HG03045 (cell line): ENCODE results near the gene APOBEC3H.

Experiments
- ATAC-seq: cut with Tn5 transposase; IDR thresholded peaks from one replicate; pipeline ENCODE4 v1.9.1; 2021; ENCODE audit warnings: mild to moderate bottlenecking, moderate library complexity; ENCODE audit not compliant: unreplicated experiment

Gene APOBEC3H

DNA sequence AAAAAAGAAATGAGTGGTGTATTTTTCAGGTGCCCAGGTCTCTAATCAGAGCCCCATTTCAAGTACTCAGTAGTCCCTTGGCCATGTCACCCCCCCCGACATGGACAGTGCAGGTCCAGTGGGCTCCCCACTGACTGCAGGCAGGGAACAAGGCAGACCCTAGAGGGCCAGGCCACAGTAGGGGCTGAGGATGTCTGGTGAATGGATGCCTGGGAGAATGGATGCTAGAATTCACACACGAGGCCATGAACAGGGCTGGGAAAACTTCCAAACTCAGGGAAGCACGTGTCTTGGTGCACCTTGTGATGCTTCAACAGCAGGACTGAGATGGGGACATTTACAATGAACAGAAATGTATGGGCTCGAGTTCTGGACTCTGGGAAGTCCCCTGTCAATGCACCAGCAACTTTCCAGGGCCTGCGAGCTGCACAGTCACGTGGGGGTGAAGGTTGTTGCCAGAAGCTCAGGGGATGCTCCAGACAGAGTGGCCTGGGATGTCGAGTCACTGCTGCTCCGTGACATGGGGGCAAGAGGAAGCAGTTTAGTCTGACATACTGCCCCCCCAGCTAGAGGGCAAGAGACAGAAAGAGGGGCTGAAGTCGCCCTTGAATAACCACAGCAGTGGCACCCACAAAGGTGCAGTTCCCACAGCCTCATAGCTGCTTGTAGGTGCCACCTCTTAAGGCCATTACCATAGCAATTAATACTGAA lies 16.8 kb upstream of the APOBEC3H start:
- ATAC-seq: no peak

GRCh38 chr22:39081016-39081415 lies 16.0 kb upstream of the APOBEC3H start:
- ATAC-seq: no peak

DNA sequence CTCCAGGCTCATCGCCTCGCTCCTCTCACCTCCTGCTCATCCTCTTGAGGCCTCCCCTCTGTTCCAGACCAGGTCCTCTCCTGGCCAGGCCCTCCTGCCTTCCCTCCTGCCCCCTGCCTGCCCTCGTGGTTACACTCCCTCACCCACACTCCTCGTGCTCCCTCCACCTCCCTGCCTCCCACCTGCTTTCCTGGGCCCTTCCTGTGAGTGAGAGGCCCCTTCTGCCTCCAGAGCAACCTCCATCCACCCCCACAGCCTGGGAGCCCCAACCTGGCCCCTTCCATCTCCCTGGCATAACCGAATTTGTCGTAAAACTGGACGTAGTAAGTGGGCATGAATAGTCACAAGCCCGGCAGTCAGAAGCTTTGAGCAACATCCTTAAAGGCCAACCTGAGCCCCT lies 15.4 kb upstream of the APOBEC3H start:
- no peak for ATAC-seq

GRCh38 chr22:39083212-39084165 lies 13.6 kb upstream of the APOBEC3H start:
- no peak for ATAC-seq

DNA sequence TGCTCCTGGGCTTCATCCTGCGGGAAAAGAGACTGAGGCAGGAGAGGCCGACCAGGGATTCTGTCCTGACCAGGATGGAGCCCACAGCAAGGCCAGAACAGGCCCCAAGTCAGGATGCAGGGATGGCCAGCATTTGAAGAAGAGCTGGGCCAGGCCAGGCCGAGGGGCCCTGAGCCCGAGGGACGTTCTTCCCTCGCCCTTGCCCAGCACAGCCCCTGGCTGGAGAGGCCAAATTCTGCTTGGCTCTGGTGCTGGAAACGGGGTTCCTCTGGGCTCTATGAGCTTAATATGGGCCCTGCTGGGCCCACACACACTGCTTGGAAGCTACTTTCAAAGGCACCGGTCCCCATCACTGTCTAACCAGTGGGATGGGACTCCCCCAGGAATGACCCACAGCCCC lies 12.4 kb upstream of the APOBEC3H start:
- no peak for ATAC-seq

- ATAC-seq: no peak
Observed at GRCh38 chr22:39087098-39087497, 9.9 kb upstream of the APOBEC3H start.

GRCh38 chr22:39087881-39088684 lies 9.0 kb upstream of the APOBEC3H start:
- no peak for ATAC-seq

- ATAC-seq: no peak
Observed at GRCh38 chr22:39088685-39089032, 8.4 kb upstream of the APOBEC3H start.

GRCh38 chr22:39089928-39090327 lies 7.1 kb upstream of the APOBEC3H start:
- ATAC-seq: no peak

DNA sequence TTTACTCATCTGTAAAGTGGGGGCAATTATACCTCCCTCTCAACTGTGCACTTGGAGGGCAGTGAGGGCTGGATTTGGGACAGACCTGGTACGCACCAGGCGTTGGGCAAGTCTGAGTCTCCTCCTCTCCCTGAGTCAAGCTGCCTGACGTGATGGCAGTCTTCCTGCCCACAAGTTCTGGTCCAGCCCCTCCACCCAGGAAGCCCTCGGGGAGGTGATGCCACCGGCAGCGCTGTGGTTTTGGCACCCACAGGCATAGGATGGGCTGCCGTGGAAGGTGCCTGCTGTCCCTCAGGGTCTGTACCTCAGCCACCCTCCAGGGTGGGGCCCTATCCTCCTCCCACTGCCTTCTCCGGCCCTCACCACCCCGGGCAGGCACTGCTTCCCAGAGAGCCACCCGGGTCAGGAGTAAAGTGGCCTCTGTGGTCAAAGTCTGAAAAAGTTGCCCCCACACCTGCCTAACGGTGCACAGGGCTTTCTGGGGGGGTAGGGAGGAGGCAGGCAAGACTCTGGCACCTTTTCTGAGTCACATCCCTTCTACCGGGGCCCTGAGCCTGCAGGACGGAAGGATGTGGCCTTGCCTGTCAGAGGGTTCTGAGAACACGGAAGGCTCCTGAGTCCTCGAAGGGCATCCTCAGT lies 6.5 kb upstream of the APOBEC3H start:
- no peak for ATAC-seq

GRCh38 chr22:39091126-39092081 lies 5.6 kb upstream of the APOBEC3H start:
- ATAC-seq: no peak

- no peak for ATAC-seq
Observed at GRCh38 chr22:39092111-39092862, 4.8 kb upstream of the APOBEC3H start.

DNA sequence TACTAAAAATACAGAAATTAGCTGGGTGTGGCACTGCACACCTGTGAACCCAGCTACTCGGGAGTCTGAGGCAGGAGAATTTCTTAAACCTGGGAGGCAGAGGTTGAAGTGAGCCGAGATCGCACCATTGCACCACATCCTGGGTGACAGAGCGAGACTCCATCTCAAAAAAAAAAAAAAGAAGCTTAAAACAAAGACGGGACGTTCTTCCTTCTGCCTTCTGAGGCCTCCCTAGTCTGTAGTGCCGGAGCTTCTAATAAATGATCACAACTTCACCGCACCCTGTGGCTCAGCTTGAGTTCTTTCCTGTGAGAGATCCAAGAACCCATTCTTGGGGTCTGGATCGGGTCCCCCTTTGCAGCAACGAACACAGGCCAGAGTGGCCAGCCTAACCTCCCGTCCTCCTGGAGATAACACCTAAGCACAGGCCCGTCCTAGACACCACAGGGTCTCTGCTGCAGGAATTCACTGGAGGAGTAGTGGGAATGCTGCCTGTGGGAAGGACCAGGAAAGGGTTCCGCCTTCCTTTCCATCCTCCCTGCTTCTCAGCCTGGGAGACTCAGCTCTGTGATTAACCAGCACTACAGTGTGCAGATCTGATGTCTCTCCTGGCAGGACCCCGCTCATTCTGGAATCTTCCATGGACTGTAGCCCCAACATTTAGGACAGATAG lies 2.2 kb upstream of the APOBEC3H start:
- no peak for ATAC-seq

DNA sequence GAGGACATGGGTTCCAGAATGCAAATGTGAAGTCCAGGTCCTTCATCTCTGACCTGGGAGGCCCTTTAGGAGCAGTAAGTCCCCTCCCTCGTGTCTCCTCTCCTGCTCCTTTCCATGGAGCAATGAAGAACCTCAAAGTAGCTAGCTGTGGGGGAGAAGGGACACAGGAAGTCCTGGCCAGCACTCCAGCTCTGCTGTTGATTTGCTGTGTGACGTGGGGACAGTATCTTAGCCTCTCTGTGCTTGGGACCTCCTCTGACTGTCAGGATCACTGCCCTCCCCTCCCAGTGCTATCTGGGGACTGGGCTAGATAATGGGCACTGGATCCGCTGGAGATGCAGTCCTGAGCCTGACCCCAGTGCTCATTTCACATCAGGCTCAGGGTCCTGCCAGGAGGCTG lies 1.1 kb upstream of the APOBEC3H start:
- no peak for ATAC-seq

- ATAC-seq: no peak
Observed at GRCh38 chr22:39098026-39098425, 982 bp downstream of the APOBEC3H start.

- no peak for ATAC-seq
Observed at GRCh38 chr22:39098576-39098975, 1.5 kb downstream of the APOBEC3H start.

DNA sequence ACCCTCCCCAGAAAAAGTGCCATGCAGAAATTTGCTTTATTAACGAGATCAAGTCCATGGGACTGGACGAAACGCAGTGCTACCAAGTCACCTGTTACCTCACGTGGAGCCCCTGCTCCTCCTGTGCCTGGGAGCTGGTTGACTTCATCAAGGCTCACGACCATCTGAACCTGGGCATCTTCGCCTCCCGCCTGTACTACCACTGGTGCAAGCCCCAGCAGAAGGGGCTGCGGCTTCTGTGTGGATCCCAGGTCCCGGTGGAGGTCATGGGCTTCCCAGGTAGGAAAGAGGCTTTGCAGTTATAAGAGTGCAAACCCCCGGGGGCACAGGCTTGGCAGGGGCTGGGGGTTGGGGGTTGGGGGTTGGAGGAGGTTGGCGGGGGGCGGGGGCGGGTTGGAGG lies 4.2 kb downstream of the APOBEC3H start:
- no peak for ATAC-seq

GRCh38 chr22:39103431-39103830 lies 6.4 kb downstream of the APOBEC3H start:
- no peak for ATAC-seq

- no peak for ATAC-seq
Observed at GRCh38 chr22:39106326-39106725, 9.3 kb downstream of the APOBEC3H start.
